NCI-H2081 (cell line): Measurements from ENCODE around the gene ZFP90.
"Not testable (repeated sequence)": the region's sequence is repeated elsewhere in the genome, so short reads cannot be mapped to it uniquely, and the experiment has no call there.

ENCODE experiments used
- DNase-seq, 2 experiments: peaks; one replicate each; lab custom pipeline; 2025; lab: John Stamatoyannopoulos, UW

Gene ZFP90

GRCh38 chr16:68538880-68539701, at the start of gene ZFP90:
TSS of gene ZFP90 (plus strand) at chr16:68539291. CDS start at chr16:68539793, 502 bp downstream.
- peak; percentile 84 for DNase-seq

- DNase-seq, result no peak
Measured at GRCh38 chr16:68490358-68490757, 48.7 kb upstream of the ZFP90 start.

DNA sequence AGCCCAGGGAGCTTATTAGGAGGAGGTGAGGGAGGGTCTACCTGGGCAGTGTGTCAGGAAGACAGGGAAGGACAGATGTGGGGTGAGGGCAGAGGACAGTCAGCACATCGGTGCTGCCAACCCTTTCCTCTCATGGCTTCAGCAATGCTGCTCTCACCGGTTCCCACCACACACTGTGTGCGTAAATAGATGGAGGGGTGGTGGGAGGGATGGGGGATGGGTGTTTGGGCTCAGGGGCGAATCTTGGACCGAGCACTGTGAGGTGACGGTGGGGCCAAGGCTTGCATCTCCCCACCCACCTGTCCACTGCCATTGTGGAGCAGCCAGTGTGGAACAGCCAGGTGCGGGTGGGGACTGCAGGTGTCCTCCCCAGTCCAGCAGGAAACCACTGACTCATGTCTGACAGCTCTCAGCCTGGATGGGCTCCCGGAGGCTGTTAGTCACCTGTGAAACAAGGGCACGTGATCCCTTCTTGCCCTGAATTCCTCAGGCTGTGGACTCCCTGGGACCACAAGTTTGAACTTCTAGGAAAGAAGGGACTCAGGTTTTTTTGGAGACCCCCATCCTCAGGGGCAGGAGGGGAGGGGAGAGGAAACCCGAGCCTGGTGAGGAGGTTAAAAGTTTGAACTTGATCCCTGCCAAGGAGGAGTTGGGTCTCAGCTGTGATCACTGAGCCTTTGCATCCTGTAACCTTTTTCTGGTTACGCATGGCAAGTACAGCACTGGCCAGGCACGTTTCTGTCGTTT, 48.1 kb upstream of the ZFP90 start:
- peak; percentile 18 to 72 for DNase-seq

DNA sequence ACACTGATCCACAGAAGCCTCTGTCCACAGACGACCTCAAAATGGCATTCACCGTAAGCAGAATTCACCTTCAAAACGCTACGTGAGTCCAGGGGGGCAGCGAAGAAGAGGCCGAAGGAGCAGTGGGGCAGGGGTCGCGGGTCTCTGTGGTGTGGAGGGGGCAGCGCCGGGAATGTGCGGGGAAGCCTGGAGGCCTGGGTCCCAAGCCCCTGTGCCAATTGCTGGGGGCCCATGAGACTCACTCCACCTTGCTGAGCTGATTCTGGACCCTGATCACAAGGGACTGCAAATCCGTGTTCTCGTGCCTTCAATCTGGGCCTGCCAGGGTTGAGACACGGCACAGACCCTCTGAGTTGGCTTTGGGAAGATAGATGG, 47.5 kb upstream of the ZFP90 start:
- DNase-seq, result no peak

- no peak for DNase-seq
Measured at GRCh38 chr16:68492151-68492542, 46.9 kb upstream of the ZFP90 start.

- DNase-seq, result peak in 1 of 2 experiments; percentile 31
Measured at GRCh38 chr16:68492543-68493411, 46.3 kb upstream of the ZFP90 start.

- no peak for DNase-seq
Measured at GRCh38 chr16:68493412-68494070, 45.5 kb upstream of the ZFP90 start.

- DNase-seq, result not testable (repeated sequence)
Measured at GRCh38 chr16:68494261-68494660, 44.8 kb upstream of the ZFP90 start.

DNA sequence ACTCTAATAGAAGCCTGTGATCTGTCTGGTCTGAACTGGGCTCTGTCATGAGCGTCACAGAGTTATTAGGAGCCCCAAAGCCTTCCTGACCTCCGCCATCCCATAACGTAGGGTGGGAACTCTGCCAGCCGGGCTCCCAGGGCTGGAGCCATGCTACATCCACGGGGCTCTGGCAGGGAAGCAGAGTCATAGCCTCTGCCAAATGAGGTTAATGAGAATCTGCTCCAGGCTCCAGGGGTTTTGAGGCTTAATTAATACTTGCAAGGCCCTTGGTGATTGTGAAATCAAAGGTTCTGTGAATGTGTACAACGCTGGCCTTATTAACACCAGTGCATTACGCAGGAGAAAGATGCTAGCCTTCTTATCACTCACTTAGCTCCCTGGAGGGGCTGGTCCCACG, 42.4 kb upstream of the ZFP90 start:
- no peak for DNase-seq

DNA sequence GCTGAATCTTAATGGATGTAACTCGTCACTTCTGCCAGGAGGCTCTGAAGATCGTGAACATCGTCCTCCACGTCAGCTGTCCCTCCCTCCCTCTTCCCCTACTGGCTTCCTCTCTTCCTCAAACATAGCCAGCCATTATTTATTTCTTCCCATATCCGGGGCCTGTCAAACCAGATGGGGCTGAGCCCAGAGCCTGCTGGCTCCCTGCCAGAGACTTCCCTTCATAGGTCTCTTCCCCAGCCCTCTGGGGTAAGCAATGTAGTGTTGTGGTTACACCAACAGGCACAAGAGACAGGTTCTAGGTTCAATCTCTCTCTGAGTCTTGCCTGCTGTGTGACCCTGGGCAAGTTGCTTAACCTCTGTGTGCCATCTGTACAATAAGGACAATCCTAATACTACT, 40.1 kb upstream of the ZFP90 start:
- DNase-seq, result peak; percentile 55 to 69

DNA sequence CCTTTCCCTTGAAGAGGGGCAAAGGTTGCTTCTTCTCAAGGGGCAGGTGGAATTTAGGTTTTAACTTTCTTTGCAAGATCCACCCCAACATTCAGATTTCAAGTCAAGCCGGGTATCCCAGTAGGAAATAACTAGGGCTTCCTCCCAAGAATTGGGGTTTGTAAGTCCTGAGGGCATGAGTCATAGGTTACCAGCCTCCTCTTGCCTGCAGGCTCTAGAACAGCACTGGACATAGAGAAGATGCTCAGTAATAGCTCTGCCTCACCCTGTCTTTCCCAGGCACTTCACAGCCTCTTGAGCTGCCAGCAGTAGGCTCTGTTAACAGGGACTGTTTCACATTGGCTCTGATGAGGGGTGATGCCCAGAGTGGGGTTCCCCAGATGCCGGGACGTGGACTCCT, 35.8 kb upstream of the ZFP90 start:
- no peak for DNase-seq

- no peak for DNase-seq
Measured at GRCh38 chr16:68504066-68504465, 35.0 kb upstream of the ZFP90 start.

DNA sequence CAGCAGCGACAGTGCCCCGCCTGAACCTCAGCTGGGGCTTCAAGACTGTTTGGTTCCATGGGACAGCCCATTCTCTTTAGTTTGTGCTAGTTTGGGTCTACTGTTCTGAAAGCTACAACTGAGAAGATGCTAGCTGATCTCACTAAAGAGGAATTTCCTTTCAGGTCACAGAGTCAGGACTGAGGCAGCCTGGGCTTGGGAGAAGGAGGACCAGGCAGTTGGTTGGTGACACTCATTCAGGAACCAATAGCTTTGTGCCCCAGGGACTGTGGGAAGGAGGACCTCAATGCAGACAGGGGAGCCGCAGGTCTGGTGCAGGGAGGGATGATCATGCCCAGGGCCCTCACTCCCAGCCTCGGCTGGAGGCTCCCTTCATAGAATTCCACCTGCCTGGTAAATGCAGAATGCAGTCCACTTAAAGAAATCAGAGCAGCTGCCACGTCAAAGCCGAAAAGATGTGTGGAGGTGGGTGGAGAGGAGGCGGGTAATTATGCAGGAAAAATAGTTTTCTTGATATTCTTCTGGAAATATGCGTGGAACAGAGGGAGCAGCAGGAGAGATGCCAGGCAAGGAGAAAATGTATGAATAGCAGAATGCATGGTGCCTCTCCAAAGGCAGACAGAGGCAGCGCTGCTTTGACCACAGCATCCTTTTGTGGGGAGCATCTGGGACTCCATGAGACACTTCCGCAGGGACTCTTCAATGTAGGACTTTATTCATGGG, 32.6 kb upstream of the ZFP90 start:
- DNase-seq, result no peak

DNA sequence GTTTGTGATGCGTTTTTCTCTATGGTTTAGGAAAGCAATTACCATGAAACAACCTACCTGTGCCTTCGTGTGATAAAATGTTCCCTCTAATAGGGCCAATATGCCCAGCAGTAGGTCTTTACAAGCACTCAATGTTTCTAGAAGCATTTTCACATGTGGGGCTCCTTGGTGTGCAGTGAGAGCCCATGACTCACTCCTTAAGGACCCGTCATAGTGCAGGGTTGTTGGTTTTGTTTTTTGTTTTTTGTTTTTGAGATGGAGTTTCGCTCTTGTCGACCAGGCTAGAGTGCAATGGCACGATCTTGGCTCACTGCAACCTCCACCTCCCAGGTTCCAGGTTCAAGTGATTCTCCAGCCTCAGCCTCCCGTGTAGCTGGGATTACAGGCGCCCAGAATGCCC, 31.1 kb upstream of the ZFP90 start:
- DNase-seq, result no peak

GRCh38 chr16:68508641-68509240, 30.4 kb upstream of the ZFP90 start:
- DNase-seq, result no peak

DNA sequence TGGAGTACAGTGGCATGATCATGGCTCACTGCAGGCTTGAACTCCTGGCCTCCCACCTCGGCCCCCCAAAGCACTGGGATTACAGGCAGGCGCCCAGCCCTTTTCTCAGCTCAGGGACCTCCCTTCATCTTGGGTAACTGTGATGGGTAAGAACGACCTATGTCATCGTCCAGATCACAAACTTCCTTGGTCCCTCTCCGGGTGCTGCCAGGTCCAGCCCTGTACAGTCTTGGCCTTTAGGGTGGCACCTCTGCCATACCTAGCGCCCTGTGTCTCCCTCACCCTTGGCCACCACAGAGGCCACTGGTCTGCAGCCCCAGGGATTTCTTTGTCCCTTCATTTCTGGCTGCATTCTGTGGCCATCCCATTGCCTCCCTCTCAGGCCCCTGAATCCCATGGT, 29.7 kb upstream of the ZFP90 start:
- DNase-seq, result no peak

GRCh38 chr16:68510775-68511174, 28.3 kb upstream of the ZFP90 start:
- no peak for DNase-seq

GRCh38 chr16:68512183-68512582, 26.9 kb upstream of the ZFP90 start:
- no peak for DNase-seq

DNA sequence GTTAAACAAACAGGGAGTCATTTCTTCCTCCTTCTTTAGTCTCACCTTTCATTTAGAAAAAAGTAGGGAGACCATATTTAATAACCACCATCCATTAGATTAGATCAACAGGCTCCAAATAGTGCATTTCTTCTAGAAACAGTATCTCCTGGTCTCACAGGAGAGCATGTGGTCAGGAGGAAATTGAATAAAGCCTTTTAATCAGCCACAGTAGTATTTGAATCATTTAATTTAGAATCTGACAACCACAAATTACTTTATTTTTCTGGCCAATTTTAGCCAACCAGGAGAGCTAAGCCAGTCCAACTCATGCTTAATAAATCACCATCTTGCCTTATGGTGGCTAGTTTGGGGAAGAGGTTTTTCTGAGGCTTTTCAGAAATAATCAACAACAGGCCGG, 26.3 kb upstream of the ZFP90 start:
- no peak for DNase-seq

- no peak for DNase-seq
Measured at GRCh38 chr16:68514511-68514910, 24.6 kb upstream of the ZFP90 start.
